ENCODE results near the gene GRP.
A peak's percentile ranks its signal among the peaks of the same experiment; 100 is the strongest.

GRP gene

GRCh38 chr18:59210299-59210698, 9.7 kb upstream of the GRP start:
- no peak for TF ChIP-seq CTCF (conservative IDR thresholded peaks at IDR 0.05; ENCODE audit: low read depth, low read length)
- H3K4me3 ChIP-seq (ENCODE audit: low read length): no peak overlapping the region
- no peak for DNase-seq (ENCODE audit: low read depth)

- H3K4me3 ChIP-seq (ENCODE audit: low read length): no peak overlapping the region
- no peak for DNase-seq (ENCODE audit: low read depth)
- no peak for TF ChIP-seq CTCF (conservative IDR thresholded peaks at IDR 0.05; ENCODE audit: low read depth, low read length)
Observed at GRCh38 chr18:59211629-59212028, 8.3 kb upstream of the GRP start.

GRCh38 chr18:59218018-59218417, 1.9 kb upstream of the GRP start:
- no peak for TF ChIP-seq CTCF (conservative IDR thresholded peaks at IDR 0.05; ENCODE audit: low read depth, low read length)
- H3K4me3 ChIP-seq (ENCODE audit: low read length): no peak overlapping the region

GRCh38 chr18:59220164-59220783, 316 bp downstream of the GRP start:
- TF ChIP-seq CTCF (conservative IDR thresholded peaks at IDR 0.05; ENCODE audit: low read depth, low read length): no peak
- no peak for DNase-seq (ENCODE audit: low read depth)
- no peak overlapping the region for H3K4me3 ChIP-seq (ENCODE audit: low read length)

More at GRCh38 chr18:59218018-59218417, 1.9 kb upstream of the GRP start:
- DNase-seq (ENCODE audit: low read depth): no peak

GRCh38 chr18:59220784-59221765, 1.1 kb downstream of the GRP start:
- H3K4me3 ChIP-seq (ENCODE audit: low read length): peak overlapping the region; percentile 9
- TF ChIP-seq CTCF (conservative IDR thresholded peaks at IDR 0.05; ENCODE audit: low read depth, low read length): no peak
- no peak for DNase-seq (ENCODE audit: low read depth)

GRCh38 chr18:59222341-59222740, 2.4 kb downstream of the GRP start:
- no peak overlapping the region for H3K4me3 ChIP-seq (ENCODE audit: low read length)
- no peak for DNase-seq (ENCODE audit: low read depth)
- TF ChIP-seq CTCF (conservative IDR thresholded peaks at IDR 0.05; ENCODE audit: low read depth, low read length): no peak

All from retinal pigment epithelial cell (primary cell).